CD1c-positive myeloid dendritic cell (primary cell): ENCODE data around the gene KCNC4.

ENCODE experiments used
- DNase-seq: peaks from one replicate; pipeline ENCODE4 v3.0.0-alpha.2; 2016; ENCODE audit errors: extremely low spot score

KCNC4 gene

DNA sequence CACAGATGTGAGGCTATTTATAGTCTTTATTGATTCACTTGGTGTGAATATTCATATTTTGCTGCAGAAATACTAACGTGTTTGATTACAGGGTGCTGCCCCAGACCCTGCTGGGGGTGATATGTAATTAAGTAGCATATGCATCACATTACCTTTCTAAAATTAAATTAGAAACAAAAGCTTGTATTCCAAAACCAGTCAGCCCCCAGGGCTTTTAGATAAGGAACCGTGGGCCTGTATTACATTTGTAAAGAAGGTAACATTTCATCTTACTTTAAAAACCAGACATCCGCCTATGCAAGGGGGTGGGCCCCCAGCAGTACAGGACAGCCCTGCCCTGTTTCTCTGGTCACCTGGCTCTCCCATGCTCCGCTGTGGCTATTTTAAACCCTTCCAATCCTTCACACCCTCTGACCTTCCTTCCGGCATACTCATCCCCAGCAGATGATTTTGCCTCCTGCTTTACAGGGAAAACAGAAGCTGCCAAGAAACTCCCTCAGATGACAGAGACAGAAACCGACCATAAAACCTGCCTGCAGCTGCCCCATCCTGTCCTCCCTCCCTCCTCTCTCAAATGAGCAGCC lies 22.0 kb upstream of the KCNC4 start:
- DNase-seq, result no peak

DNA sequence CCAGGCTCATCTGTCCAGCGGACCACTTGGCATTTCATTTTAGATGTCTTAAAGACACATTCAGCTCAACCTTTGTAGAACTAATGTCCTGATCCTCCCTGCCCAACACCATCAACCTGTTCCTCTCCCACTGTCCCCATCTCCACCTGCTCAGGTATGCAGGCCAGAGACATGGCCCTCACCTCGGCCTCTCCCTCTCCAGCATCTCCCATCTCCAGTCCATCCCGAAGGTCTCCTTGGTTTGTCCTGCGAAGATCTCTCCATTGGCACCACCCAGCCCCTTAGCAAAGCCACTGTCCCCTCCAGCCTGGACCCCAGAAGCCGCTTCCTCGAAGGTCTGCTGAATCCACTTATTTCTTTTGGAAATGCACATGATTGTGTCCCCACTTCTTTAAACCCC lies 20.9 kb upstream of the KCNC4 start:
- no peak for DNase-seq

DNA sequence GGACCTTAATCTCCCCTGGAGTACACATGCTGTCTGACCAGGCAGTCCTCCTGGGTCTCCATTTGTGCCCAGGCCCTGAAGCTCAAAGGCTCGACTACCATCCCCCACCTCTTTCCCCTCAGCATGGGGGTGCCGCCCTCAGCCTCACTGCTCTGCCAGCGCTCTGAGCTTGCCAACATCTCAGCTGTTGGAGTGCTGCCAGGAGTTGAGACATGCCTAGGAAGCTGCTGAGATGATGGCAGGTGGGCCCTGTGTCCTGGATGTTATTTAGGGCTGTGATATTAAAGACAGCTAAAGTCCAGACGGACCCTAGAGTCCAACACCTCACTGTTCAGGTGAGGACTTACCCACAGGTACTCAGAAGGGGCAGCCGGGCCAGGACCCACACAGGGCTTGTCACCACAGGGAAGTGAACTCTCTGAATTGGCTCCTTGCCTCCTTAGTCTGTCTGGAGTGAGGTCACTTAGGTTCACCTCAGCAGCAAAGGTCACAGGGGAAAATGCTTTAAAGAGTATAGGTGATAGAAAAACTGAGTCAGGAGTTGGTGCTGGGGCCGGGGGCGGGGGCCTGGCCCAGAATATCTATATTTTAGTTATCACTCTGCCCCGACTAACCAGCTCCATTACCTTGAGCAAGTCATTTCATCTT lies 19.7 kb upstream of the KCNC4 start:
- no peak for DNase-seq

DNA sequence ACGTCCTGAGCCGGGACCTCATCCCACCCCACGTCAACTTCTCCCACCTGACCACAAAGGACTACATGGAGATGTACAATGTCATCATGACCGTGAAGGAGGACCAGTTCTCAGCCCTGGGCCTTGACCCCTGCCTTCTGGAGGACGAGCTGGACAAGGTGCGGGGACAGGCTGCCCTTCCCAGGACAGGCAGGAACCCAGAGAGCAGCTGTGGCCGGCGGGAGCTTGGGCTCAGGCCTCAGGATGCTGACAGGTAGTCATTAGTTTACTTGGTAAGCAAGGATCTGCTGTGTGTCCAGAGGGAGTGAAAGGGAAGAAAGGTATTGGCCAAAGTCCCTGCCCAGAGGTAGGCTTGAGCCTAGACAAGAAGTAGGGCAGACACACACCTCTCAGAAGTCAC lies 17.6 kb upstream of the KCNC4 start:
- DNase-seq, result no peak

DNA sequence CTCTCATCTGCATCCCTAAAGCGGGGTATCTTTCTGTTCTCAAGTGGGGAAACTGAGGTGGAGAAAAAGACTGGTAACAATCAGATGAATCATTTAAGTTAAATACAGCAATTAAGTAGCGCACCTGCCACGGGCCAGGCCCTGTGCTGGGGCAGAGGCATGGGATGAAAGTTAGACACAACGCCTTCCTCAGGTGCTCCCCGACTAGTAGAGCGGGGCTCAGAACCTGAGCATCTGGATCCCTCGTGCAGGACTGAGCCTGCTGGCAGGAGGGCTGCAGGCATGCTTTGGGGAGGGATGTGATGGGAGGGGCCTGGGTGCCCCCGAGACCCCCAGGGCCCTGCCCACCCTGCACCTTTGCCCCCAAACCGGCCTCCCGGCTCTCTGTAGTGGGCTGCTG lies 14.9 kb upstream of the KCNC4 start:
- no peak for DNase-seq

DNA sequence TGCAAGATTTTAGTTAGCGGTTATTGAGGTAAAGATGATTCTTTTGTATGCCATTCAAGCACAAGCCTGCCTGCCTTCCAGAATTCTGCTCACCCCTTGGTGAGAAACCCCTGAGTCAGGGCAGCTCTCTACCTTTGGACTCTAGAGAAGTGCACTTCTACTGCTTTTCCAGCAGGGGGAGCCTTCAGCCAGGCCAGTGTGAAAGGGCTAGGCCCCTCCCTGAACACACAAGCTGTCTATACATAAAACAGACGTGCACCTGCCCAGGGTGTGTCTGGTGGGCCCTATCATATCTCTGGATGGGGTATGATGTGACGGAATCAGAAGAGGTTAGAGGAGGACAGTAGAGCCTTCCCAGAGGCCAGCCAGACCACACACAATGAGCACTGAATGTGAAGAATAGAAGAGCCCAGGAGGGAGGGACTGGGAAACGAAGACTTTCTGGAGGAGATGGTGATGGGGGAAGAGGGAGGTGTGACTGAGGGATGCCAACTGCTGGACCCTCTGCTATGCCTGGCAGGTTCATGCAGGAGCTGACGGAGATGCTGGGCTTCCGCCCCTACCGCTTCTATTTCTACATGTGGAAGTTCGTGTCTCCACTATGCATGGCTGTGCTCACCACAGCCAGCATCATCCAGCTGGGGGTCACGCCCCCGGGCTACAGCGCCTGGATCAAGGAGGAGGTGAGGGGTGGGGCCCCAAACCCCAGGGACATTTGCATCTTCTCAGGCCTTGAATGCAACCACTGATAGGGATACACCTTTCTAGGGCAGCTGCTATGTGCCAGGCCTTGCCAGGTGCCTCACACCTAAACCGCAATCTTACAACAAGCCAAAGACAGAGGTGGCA lies 13.0 kb upstream of the KCNC4 start:
- DNase-seq, result peak; percentile 69

DNA sequence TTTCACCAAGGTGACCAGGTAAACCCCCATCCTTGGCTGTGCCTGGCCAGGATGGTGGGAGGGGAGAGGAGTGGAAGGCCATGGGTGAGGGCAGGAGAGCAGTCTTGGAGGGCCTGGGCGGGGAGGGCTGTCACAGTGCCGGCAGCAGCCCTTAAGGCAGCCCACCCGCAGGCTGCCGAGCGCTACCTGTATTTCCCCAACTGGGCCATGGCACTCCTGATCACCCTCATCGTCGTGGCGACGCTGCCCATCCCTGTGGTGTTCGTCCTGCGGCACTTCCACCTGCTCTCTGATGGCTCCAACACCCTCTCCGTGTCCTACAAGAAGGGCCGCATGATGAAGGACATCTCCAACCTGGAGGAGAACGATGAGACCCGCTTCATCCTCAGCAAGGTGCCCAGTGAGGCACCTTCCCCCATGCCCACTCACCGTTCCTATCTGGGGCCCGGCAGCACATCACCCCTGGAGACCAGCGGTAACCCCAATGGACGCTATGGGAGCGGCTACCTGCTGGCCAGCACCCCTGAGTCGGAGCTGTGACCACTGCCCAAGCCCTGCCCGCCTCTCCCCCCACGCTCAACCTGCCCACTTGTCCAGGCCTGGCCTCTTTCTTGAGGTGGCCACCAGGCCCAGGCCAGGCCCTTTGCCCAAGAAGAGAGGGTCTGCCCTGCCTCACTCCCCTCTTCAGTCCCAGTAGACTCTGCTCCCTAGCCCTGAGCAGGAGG lies 12.0 kb upstream of the KCNC4 start:
- no peak for DNase-seq

DNA sequence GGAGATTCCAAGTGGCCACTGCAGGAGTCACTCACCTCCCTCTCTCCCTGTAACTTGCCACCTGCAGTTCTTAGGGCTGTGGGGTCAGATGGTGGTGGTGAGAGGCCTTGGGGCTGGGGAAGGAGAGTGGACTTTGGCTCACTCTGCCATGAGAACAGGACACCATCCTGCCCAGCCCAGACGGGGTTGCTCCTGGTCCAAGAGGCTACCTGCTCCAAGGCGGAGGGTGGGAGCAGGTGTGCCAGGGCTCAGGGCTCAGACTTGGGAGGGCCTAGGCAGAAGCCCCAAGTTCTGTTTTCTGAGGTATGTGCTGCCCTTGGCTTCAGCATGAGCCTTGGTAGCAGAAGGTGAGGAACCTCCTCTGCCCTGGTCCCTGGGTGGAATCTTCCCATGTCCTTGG lies 11.4 kb upstream of the KCNC4 start:
- no peak for DNase-seq

DNA sequence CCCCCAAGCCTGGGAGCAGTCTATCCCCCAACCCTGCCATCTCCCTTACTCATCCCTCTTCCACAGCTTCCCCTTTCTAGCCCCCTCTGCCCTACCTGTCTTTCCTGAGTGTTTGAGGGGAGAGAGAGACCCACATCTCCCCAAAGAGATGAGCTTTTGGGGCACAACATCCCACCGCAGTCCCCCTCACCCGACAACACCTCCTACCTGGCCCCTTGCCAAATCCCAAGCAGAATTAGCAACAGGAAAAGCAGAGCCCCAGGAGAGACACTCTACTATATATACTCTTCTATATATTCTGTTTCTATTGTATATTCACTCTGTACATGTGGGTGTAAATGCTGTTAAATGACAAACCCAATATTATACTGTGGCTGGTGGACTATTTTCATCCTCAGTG lies 9.9 kb upstream of the KCNC4 start:
- DNase-seq, result no peak

DNA sequence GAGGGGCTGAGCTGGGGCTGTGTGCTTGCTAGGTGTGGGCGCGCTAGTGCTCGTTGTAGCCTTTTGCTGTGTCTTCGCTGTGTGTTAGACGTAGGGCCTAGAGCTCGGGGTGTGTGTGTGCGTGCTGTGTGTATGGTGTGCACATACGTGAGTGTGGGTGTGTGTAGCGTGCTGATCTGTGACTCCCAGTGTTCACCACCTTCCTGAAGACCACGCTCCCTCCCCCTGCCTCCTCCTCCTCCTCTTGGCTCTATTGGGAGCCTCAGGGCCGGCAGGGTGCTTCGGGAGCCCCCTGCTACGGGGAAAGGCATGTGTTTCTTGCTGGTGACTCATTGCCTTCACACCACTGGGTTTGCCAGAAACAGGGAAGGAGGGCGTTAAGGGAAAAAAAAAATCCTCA lies 9.4 kb upstream of the KCNC4 start:
- no peak for DNase-seq

DNA sequence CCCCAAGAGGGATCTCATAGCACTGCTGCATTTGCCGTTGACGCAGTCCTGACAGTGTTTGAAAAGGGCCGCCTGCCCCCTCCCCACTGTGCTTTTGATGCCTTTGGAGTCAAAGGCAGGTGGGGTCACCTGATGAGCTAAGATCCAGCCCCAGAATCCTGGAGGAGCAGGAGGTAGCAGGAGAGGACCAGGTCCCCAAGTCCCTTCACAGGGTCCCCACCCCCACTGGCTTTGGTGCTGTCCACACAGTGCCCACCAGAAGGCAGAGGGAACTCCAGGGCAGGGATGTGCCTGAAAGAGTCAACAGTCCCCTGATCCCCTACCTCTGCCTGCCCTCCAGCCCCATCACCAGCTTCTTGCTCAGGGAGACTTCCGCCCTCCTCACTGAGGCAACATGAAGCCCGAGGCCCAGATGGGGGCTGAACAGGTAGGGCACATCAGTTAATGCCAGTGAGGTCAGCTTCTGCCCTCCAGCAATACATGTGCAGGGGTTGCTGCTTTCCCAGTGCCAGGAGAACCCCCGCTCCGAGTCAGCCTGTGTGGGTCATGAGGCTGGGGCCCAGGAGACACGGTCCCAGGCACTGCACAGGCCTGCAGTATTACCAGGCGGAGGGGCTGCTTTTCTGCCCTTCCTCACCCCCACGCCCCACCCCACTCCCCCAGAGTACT lies 8.8 kb upstream of the KCNC4 start:
- no peak for DNase-seq

DNA sequence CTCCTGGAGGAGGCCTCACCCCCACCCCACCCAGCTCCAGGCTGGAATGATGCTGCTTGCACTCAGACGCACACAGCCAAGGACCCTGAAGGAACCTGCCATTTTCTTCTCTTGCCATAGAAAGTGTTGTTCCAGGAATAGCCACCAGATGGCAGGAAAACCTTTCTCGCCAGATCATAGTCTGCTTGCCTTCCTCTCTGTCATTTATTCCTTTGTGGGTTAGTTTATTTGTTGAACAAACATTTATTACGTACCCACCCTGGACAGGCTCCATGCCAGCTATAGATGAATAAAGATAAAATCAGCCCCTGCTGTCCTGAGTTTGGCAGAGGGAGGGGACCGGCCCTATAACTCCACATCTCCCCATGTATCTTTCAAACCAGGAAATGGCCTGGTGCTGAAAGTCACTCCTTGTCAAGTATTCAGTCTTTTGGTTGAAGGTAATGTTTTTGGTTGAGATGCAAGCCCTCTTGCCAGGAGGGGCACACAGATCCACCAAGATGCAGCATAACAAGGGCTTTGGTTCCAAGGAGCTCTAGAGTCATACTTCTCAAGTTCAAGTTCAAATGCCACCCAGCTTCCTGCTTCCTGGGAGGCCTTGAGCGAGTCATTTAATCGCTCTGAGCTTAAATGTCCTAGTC lies 7.0 kb upstream of the KCNC4 start:
- peak; percentile 79 for DNase-seq

DNA sequence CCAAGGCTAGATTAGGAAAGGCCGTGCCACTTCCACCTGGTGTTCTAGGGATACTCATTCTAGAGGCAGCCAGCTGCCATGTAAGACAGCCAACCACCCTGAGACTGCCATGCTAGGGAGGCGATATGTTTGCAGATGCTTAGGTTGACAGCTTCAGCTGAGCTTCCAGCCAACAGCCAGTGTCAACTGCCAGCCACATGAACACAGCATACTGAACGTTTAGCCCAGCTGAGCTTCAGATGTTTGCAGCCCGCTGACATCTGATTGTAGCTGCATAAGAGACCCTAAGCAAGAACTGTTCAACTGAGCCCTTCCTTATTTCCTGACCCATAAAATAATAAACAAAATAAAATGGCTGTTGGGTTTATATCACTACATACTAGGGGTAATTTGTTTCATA lies 5.0 kb upstream of the KCNC4 start:
- no peak for DNase-seq

DNA sequence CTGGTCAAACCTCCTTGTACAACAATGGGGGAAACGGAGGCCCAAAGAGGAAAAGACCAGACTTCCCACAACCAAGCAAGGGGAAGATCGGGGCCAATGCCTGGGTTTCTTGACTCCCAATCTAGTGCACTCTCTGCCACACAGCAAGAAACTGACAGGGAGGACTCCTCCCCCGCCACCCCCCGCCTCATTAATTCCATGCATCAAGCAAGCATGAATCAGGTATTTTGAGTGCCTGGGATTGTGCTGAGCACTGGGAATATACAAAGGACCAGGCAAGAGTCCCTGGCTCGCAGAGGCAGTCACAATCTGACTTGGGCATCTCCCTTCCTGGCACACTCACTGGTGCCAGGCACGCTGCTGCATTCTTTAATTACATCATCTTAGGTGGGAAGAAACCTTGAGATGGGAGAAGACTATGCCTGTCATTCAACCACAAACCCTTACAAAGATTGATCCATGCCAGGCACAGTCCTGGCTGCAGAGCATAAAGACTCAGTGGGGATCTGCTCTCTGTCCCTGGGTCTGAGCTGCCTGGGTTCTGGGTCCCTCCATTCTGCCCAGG lies 4.4 kb upstream of the KCNC4 start:
- DNase-seq, result no peak

DNA sequence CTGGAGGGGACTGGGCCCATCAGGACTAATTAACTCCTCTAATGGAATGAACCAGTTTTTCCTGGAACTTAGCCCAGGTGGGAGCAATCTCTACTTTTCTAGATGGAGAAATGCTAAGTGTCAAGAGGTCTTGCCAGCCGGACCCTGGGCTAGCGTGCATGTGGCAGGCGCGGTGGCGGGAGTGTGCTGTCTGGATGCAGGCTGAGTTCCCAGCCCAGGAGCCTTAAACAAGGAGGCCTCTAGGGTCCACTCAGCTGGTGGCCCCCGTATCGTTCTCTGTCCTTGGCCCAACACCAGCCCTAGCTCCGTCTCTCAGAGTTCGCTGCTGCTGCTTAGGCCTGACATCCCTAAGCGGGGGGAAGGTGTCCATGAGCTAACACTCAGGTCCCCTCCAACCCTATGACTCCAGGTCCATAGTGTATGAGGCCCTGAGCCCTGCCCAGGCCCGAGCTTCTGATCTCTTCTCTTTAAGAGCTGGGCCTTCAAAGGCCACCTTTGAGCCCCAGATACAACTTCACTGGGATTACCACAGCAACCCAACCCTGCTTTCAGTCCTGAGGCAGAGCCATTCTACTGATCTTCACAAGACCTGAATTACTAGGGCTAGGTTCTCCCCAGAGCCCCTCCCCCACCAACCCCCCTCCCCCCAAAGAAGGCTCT lies 3.7 kb upstream of the KCNC4 start:
- no peak for DNase-seq

DNA sequence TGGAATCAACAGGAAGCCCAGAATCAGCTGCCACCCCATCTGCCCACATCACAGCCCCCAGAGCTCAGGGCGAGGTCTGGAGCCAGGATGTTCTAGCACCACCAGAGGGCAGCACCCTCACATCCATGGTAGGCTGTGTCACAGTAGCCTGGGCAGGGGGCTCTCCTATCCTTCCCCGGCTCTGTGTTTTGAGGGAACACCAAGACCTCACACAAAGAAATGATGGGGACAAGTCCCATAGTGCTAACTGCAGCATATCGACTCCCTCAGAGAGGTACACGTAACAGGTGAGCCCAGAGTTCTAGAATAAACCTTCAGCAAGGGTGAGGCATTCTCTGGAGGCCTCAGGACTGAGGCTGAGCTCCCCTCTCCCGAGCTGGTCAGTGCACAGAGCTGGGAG lies 2.3 kb upstream of the KCNC4 start:
- peak; percentile 72 for DNase-seq

DNA sequence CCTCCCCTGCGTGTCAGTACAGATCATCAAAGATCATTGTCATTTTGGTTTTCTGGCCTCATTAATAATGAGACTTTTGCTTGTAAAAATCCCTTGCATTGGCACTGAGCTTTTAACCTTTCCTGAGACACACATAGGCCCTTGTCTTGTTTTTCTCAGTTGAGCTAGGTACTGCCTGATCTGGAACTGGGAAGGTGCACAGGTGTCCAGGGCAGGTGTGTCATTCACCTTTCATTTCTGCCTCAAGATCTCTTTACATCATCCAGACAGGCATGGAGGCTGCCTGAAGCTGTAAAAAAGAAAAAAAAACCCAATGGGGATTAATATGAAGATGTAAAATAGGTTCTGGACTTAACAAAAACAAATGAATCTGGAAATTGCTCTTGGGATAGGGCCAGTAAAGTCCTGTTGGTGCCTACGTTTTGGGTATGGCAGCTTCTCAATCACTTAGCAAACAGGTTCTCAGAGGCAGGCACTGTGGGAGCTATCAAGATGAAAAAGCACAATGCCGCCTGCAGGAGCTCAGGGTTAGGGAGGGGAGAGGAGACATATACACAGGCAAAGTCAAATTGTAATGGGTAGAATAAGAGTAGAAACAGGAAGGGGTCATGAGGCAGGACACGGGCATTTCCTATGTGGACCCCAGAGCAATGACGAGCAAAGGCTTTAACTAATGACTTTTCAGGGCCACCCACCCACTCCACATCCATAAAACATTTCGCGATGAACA lies 1.0 kb upstream of the KCNC4 start:
- no peak for DNase-seq

DNA sequence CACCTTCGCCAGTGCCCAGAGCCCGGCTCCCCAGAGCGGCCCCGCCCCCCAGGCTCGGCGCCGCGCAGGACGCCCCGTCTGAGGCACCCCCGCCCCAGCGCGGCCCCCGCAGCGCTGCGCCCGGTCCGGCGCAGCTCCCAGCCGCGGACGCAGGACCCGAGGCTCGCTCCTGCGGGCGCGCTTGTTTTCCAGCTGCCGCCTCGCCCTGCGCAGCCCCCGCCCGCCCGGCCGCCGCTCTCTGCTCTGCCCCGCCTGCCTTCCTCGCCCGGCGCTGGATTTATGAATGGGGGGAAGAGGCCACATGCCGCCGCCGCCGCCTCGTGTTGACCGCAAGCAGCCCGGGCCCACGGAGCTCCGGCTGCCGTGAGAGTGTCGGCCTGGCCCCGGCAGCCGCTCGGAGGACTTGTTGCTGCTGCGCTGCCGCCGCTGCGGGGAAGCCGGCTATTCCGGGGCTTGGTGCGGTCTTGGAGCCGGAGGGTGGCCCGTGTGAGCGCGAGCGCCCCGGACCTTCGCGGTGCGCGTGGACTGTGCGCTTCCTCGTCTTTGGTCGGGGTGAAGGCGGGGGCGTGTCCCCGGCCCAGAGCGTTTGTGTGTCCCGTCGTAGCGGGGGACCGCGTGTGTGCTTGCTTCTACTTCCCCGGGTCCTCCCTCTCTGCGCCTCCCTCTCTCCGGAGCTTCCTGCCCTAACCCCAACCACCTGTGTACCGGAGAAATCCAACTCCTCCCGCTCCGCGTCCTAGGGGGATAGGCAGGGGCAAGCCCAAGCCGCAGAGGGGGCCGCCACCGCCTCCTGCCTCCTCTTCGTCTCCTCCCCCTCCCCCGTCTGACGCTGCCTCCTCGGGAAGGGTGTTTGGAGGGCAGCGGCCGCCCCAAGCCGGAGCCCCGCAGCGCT lies 736 bp downstream of the KCNC4 start:
- peak; percentile 66 for DNase-seq
